ENCODE measurements around the gene RLN3. TPM values are rescaled to one million over a fixed set of nuclear protein-coding genes. Genes with fewer than 3 reads are reported as not detected.

RLN3 gene
- total and polyA plus RNA-seq, 2 experiments from 2014 or later, result not detected

GRCh38 chr19:14066134-14066533 lies 38.2 kb downstream of the RLN3 start (continued):
- TF ChIP-seq, protein P1, sequence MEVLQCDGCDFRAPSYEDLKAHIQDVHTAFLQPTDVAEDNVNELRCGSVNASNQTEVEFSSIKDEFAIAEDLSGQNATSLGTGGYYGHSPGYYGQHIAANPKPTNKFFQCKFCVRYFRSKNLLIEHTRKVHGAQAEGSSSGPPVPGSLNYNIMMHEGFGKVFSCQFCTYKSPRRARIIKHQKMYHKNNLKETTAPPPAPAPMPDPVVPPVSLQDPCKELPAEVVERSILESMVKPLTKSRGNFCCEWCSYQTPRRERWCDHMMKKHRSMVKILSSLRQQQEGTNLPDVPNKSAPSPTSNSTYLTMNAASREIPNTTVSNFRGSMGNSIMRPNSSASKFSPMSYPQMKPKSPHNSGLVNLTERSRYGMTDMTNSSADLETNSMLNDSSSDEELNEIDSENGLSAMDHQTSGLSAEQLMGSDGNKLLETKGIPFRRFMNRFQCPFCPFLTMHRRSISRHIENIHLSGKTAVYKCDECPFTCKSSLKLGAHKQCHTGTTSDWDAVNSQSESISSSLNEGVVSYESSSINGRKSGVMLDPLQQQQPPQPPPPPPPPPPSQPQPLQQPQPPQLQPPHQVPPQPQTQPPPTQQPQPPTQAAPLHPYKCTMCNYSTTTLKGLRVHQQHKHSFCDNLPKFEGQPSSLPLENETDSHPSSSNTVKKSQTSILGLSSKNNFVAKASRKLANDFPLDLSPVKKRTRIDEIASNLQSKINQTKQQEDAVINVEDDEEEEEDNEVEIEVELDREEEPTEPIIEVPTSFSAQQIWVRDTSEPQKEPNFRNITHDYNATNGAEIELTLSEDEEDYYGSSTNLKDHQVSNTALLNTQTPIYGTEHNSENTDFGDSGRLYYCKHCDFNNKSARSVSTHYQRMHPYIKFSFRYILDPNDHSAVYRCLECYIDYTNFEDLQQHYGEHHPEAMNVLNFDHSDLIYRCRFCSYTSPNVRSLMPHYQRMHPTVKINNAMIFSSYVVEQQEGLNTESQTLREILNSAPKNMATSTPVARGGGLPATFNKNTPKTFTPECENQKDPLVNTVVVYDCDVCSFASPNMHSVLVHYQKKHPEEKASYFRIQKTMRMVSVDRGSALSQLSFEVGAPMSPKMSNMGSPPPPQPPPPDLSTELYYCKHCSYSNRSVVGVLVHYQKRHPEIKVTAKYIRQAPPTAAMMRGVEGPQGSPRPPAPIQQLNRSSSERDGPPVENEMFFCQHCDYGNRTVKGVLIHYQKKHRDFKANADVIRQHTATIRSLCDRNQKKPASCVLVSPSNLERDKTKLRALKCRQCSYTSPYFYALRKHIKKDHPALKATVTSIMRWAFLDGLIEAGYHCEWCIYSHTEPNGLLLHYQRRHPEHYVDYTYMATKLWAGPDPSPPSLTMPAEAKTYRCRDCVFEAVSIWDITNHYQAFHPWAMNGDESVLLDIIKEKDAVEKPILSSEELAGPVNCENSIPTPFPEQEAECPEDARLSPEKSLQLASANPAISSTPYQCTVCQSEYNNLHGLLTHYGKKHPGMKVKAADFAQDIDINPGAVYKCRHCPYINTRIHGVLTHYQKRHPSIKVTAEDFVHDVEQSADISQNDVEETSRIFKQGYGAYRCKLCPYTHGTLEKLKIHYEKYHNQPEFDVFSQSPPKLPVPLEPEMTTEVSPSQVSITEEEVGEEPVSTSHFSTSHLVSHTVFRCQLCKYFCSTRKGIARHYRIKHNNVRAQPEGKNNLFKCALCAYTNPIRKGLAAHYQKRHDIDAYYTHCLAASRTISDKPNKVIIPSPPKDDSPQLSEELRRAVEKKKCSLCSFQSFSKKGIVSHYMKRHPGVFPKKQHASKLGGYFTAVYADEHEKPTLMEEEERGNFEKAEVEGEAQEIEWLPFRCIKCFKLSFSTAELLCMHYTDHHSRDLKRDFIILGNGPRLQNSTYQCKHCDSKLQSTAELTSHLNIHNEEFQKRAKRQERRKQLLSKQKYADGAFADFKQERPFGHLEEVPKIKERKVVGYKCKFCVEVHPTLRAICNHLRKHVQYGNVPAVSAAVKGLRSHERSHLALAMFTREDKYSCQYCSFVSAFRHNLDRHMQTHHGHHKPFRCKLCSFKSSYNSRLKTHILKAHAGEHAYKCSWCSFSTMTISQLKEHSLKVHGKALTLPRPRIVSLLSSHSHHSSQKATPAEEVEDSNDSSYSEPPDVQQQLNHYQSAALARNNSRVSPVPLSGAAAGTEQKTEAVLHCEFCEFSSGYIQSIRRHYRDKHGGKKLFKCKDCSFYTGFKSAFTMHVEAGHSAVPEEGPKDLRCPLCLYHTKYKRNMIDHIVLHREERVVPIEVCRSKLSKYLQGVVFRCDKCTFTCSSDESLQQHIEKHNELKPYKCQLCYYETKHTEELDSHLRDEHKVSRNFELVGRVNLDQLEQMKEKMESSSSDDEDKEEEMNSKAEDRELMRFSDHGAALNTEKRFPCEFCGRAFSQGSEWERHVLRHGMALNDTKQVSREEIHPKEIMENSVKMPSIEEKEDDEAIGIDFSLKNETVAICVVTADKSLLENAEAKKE (CRISPR knock-in tag; IDR thresholded peaks at IDR 0.05), result no peak

DNA sequence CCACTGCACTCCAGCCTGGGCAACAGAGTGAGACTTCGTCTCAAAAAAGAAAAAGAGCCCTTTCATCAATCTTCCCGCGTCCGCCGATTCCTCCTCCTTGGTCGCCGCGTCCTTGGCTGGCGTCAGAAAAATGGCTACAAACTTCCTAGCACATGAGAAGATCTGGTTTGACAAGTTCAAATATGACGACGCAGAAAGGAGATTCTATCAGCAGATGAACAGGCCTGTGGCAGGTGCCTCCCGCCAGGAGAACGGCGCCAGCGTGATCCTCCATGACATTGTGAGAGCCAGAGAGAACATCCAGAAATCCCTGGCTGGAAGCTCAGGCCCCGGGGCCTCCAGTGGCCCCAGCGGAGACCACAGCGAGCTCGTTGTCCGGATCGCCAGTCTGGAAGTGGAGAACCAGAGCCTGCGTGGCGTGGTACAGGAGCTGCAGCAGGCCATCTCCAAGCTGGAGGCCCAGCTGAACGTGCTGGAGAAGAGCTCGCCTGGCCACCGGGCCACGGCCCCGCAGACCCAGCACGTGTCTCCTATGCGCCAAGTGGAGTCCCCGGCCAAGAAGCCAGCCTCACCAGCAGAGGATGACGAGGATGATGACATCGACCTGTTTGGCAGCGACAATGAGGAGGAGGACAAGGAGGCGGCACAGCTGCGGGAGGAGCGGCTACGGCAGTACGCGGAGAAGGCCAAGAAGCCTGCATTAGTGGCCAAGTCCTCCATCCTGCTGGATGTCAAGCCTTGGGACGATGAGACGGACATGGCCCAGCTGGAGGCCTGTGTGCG lies 42.5 kb downstream of the RLN3 start:
- no peak overlapping the region for H3K4me2 ChIP-seq
- no peaks in the 10 kb centered on the region for H3K36me3 ChIP-seq (ENCODE audit: insufficient read depth)
- peaks cover 48% of the 10 kb centered on the region for H3K27me3 ChIP-seq (ENCODE audit: insufficient read depth)
- Mint-ChIP-seq H3K27ac (no peak overlapping the region), H3K27me3 (ENCODE audit: insufficient read depth, low read depth, poor library complexity) (peaks cover 43% of the 10 kb centered on the region), H3K4me1 (peaks cover 12% of the 10 kb centered on the region), H3K9me3 (no peaks in the 10 kb centered on the region; the same call in 2 of the 3 replicates), H3K36me3 (ENCODE audit: low read depth) (no peaks in the 10 kb centered on the region), H3K4me3 (no peak overlapping the region; the same call in 2 of the 3 replicates)
- peaks cover 20% of the 10 kb centered on the region; the same call in 1 of the 2 replicates for H3F3A ChIP-seq (replicated peaks; ENCODE audit: low read depth)
- H3K9me2 ChIP-seq (ENCODE audit: insufficient read depth), result no peaks in the 10 kb centered on the region
- no peak overlapping the region for H3K27ac ChIP-seq (ENCODE audit: low read depth)
- H3K4me3 ChIP-seq, result no peak overlapping the region
- no peaks in the 10 kb centered on the region for H4K20me1 ChIP-seq (replicated peaks; ENCODE audit: insufficient read depth)
- no peak for DNase-seq (ENCODE audit: low spot score)
- no peak overlapping the region for H2AFZ ChIP-seq
- peaks cover 4% of the 10 kb centered on the region; the same call in 1 of the 2 replicates for H3K4me1 ChIP-seq (ENCODE audit: insufficient read depth)
- no peaks in the 10 kb centered on the region for H3K79me2 ChIP-seq (replicated peaks; ENCODE audit: insufficient read depth)
- no peak for ATAC-seq
- TF ChIP-seq CTCF (conservative IDR thresholded peaks at IDR 0.05; ENCODE audit: low read depth in 2 of 2), result no peak
- TF ChIP-seq STAT1 (IDR thresholded peaks at IDR 0.05; ENCODE audit: unreplicated experiment), result no peak
- no peak for TF ChIP-seq REST (IDR thresholded peaks at IDR 0.05; ENCODE audit: unreplicated experiment)
- TF ChIP-seq ZNF114 (CRISPR knock-in tag; IDR thresholded peaks at IDR 0.05), result no peak
- TF ChIP-seq EZH2phosphoT487 (IDR thresholded peaks at IDR 0.05; ENCODE audit: unreplicated experiment), result no peak
- no peak for TF ChIP-seq ZNF331 (CRISPR knock-in tag; IDR thresholded peaks at IDR 0.05; ENCODE audit: low read depth)
